ENCODE measurements around the gene PMVK.

The PMVK gene

DNA sequence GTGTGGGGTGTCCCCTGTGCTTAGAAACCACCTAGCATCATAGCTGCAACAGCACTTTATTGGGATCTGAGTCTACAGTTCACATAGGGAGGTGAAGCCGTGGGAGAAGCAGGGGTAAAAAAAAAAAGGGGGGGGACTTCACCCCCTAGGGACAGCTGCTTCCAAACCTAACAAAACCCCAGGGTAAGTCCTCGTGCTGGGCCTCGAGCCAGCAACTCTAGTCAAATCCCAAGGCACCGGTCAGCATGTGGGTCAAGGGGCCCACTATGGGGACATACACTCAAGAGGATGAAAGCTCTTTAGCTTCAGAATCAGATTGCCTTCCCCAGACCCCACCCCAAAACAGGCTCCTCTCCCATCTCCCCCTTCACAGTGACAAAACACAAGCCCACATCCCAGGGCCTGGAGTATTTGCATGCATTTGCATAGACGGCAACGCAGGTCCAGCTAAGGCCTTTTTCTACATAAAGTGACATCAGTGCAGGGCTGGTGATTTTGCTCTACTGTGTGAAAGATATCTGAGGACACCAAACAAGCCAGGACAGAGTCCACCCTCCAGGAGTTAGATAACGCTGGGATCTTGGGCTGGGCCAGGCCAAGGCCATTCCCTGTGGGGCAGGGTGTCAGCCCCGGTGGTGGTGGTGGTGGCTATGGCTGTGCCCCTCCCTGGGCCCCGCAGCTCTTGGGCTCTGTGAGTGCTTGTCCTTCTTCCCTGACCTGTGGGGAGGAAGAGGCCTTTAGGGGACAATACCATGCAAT is 8.1 kb upstream of the PMVK start:
- peak; percentile 38 for DNase-seq (ENCODE audit: low read depth)
- no peaks in the 10 kb centered on the region for H3K9me3 ChIP-seq (ENCODE audit: control insufficient read depth, low read length)
- no peaks in the 10 kb centered on the region for H3K27me3 ChIP-seq (replicated peaks; ENCODE audit: control insufficient read depth, insufficient read depth, low read length)
- H3K4me1 ChIP-seq (ENCODE audit: control insufficient read depth, insufficient read depth, low read length), result peaks cover 57% of the 10 kb centered on the region
- no peak overlapping the region for H3K4me3 ChIP-seq (ENCODE audit: low read length)
- H3K36me3 ChIP-seq (ENCODE audit: control insufficient read depth, insufficient read depth, low read length, severe bottlenecking), result peaks cover 6% of the 10 kb centered on the region
- H3K9ac ChIP-seq (ENCODE audit: low read length), result peak overlapping the region; percentile 61

DNA sequence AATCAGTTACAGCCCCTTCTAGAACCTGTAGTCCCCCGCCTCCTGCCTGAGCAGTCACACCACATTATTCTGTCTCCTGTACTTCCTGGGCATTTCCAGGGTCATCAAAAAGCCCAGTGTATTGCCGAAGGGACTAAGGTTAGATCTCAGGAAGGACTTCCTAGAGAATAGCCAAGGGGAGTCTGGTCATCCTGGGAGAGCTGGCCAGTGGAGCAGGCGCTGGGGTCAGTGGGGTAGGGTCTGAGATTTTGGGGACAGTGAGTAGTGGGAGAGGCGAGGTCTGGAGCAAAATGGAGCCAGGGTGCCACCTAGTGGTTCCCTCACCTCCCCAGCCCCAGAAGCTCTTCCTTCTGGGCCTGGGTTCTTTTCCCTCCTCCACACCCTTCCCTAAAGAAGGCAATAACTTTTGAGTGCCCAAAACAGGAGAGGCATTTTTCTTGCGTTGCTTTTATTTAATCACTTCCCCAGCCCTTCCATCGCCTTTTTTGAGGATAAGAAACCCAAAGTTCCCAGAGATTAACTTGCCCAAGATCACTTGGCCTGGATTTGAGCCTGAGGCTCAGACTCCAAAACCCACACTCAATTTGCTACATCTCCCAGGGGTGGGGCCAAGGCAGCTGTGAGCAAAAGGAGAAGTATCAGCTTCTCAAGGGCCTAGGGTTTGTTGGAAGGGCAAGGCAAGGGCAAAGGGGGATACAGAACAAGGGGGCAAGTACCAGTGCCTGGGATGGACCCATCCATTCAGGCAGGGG is 7.3 kb upstream of the PMVK start:
- Histone ChIP-seq H3K36me3 (ENCODE audit: control insufficient read depth, insufficient read depth, low read length, severe bottlenecking) (peaks cover 6% of the 10 kb centered on the region), H3K4me1 (ENCODE audit: control insufficient read depth, insufficient read depth, low read length) (peaks cover 58% of the 10 kb centered on the region), H3K9ac (ENCODE audit: low read length) (peak overlapping the region; percentile 61), H3K27me3 (replicated peaks; ENCODE audit: control insufficient read depth, insufficient read depth, low read length) (no peaks in the 10 kb centered on the region), H3K9me3 (ENCODE audit: control insufficient read depth, low read length) (no peaks in the 10 kb centered on the region), H3K4me3 (ENCODE audit: low read length) (no peak overlapping the region)
- DNase-seq (ENCODE audit: low read depth), result peak; percentile 73

DNA sequence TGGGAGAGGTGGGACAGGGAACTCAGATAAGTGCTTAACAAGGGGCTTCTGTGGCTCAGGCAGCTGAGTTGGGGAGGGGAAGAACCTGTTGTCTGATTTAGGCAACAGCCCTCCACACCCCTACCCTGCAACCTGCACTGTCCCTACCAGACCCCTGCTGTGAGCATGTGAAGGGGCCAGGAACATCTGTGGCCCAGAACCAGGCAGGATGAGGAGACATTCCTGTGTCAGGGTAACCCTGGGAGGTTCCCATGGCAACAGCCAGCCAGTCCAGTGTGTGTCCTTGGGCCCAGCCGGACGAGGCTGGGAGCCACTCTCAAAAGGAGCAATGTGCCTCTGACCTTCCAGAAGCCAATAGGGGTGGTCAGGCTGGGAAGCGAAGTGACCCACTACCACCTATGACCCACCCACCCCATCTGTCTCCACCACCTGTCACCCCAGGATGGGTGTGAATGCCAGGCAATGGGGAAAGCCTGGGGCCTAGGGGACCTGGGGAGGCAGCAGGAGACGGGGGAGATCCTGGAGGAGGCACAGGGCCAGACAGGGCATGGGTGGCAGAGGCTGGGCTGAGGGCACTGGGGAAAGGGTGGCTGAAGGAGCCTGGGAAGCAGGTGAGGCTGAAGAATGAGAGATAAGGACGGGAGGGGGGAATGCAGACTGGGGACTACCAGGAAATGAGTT is 5.0 kb upstream of the PMVK start:
- Histone ChIP-seq H3K4me3 (ENCODE audit: low read length) (no peak overlapping the region), H3K4me1 (ENCODE audit: control insufficient read depth, insufficient read depth, low read length) (peaks cover 68% of the 10 kb centered on the region), H3K27me3 (replicated peaks; ENCODE audit: control insufficient read depth, insufficient read depth, low read length) (no peaks in the 10 kb centered on the region), H3K9ac (ENCODE audit: low read length) (peak overlapping the region; percentile 53), H3K36me3 (ENCODE audit: control insufficient read depth, insufficient read depth, low read length, severe bottlenecking) (no peaks in the 10 kb centered on the region), H3K9me3 (ENCODE audit: control insufficient read depth, low read length) (no peaks in the 10 kb centered on the region)
- no peak for DNase-seq (ENCODE audit: low read depth)

DNA sequence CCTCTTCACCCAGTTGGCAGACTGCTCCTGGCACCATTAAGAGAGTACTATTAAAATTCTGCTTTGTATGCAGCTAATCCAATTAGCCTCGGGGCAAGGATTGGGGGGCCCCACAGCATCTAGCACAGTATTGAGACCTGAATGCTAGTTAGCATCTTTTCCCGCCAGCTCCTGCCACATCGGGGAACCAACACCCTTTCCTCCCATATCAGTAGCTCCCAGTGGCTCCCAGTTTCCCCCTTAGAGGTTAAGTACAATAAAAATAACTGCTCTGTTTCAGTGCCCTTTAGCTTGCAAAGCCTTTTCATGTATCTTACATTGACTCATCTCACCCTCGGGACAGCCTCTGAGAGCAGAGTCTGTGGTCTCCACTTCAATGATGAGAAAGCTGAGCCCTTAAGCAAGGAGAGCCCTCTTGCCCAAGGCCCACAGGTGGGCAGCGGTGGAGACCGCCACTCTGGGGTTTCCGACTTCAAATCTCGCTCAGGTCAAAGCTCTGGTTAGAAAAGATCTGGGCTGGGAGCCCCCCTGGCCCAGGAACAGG is 4.2 kb upstream of the PMVK start:
- H3K4me1 ChIP-seq (ENCODE audit: control insufficient read depth, insufficient read depth, low read length), result peaks cover 71% of the 10 kb centered on the region
- no peaks in the 10 kb centered on the region for H3K36me3 ChIP-seq (ENCODE audit: control insufficient read depth, insufficient read depth, low read length, severe bottlenecking)
- no peaks in the 10 kb centered on the region for H3K9me3 ChIP-seq (ENCODE audit: control insufficient read depth, low read length)
- no peaks in the 10 kb centered on the region for H3K27me3 ChIP-seq (replicated peaks; ENCODE audit: control insufficient read depth, insufficient read depth, low read length)
- DNase-seq (ENCODE audit: low read depth), result no peak
- H3K9ac ChIP-seq (ENCODE audit: low read length), result peak overlapping the region; percentile 53
- peak overlapping the region; percentile 41 for H3K4me3 ChIP-seq (ENCODE audit: low read length)

DNA sequence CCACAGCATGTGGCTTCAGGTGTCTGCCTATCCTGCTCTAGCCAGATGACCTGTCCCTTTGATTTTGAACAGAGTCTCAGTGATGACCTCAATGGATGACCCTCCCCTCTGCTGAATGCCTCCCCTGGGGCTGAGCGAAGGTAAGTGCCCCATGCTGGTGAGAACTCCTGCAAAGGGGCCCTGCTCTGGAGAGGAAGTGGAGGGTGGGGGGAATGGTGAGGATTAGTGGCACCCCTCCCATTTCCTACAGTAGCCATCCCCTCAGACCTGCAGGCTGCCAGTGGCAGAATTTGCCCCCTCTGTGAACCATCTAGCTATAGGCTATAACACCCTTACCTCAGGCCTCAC is 3.7 kb upstream of the PMVK start:
- no peaks in the 10 kb centered on the region for H3K27me3 ChIP-seq (replicated peaks; ENCODE audit: control insufficient read depth, insufficient read depth, low read length)
- H3K4me3 ChIP-seq (ENCODE audit: low read length), result peak overlapping the region; percentile 41
- no peaks in the 10 kb centered on the region for H3K36me3 ChIP-seq (ENCODE audit: control insufficient read depth, insufficient read depth, low read length, severe bottlenecking)
- DNase-seq (ENCODE audit: low read depth), result no peak
- H3K9me3 ChIP-seq (ENCODE audit: control insufficient read depth, low read length), result no peaks in the 10 kb centered on the region
- peak overlapping the region; percentile 53 for H3K9ac ChIP-seq (ENCODE audit: low read length)
- H3K4me1 ChIP-seq (ENCODE audit: control insufficient read depth, insufficient read depth, low read length), result peaks cover 72% of the 10 kb centered on the region

DNA sequence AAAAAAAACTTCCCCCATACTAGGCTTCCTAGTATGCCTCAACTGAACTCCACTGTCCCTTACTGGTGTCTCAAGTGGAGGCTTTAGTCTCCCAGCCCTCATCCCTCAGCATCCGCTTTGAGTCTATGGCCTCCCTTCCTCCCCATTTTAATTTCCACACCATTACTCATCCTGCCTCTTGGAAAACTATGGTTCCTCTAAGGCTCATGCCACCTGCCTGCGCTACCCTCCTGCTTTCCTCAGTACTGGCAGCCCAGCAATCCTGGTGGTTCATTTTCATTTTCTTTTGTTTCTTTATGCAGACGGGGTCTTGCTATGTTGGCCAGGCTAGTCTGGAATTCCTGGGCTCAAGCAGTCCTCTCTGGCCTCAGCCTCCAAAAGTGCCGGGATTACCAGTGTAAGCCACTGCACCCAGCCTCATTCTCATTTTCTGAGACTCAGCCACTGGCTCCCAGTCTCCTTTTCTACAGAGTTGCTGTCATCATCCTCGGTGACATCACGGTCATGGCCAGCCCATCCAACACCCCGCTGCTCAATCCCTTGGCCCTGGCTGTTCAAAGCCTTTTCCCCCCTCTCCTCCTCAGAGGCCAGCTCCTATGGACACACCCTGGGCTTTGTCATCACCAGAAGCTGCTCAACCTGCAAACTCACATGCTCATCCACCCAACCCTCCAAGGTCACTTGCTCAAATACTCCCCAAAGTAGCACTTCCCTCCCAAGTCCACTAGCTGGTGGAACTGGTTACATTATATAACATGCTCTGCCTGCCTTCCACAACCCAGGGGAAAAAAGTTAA is 2.3 kb upstream of the PMVK start:
- Histone ChIP-seq H3K4me1 (ENCODE audit: control insufficient read depth, insufficient read depth, low read length) (peaks cover 58% of the 10 kb centered on the region), H3K36me3 (ENCODE audit: control insufficient read depth, insufficient read depth, low read length, severe bottlenecking) (no peaks in the 10 kb centered on the region), H3K9ac (ENCODE audit: low read length) (no peak overlapping the region), H3K4me3 (ENCODE audit: low read length) (no peak overlapping the region), H3K9me3 (ENCODE audit: control insufficient read depth, low read length) (no peaks in the 10 kb centered on the region), H3K27me3 (replicated peaks; ENCODE audit: control insufficient read depth, insufficient read depth, low read length) (no peaks in the 10 kb centered on the region)
- no peak for DNase-seq (ENCODE audit: low read depth)

DNA sequence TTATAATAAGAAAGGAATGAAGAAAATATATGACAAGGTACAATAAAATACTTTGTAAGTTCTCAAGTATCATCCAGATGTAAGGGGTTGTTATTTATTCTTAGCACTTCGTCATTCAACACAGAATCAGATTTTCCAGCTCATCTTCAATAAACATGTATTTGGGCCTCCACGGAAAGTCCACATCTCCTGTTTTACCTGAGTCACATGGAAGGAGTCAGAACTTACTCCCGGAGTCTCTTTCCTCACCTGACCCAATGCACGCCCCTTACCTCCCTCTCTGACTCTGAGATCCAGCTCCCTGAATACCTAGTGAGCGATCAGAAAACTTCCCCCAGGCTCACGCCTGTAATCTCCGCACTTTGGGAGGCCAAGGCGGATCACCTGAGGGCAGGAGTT is 1.5 kb upstream of the PMVK start:
- peak overlapping the region; percentile 94 for H3K9ac ChIP-seq (ENCODE audit: low read length)
- no peaks in the 10 kb centered on the region for H3K27me3 ChIP-seq (replicated peaks; ENCODE audit: control insufficient read depth, insufficient read depth, low read length)
- DNase-seq (ENCODE audit: low read depth), result no peak
- H3K4me3 ChIP-seq (ENCODE audit: low read length), result peak overlapping the region; percentile 94
- no peaks in the 10 kb centered on the region for H3K9me3 ChIP-seq (ENCODE audit: control insufficient read depth, low read length)
- no peaks in the 10 kb centered on the region for H3K36me3 ChIP-seq (ENCODE audit: control insufficient read depth, insufficient read depth, low read length, severe bottlenecking)
- peaks cover 52% of the 10 kb centered on the region for H3K4me1 ChIP-seq (ENCODE audit: control insufficient read depth, insufficient read depth, low read length)

DNA sequence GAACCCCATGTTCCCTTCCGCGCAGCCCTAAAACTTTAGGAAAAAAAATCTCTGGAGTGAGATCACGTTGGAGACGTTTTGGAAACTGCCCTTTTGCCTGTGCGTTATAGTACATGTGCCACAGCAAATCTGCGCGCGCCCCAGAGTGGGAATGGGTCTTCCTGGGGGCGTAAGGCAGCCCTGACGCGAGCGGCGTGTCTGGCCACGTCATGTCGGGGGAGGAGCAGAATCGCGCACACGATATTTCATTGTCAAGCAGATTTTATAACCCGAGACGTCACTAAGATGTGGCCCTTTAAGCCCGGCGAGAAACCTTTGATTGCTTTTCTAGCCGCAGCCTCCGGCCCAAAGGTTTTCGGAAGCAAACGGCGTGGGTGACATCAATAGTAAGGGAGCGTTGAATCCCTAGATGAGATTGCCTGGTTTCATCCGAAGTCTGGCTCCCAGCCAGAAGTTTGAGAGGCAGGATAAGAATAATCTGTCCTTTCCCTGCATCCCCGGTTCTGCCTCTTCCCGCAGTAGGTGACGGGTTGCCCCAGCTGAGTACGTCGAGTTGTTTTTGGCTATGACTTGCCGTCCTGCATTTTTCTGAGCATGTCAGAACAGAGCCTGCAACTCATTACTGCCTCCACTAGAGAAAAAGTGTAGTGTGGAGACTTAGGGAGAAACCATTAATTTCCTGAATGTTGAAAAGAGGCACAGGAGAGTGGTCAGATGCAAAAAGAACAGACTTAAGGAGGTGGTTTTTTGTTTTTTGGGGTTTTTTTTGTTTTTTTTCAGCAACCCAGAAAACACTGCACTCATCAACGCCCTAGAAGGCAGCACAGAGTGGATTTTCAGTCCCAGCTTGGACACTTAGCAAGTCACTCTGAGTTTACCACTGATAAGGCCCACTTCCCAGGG is 817 bp upstream of the PMVK start:
- Histone ChIP-seq H3K27me3 (replicated peaks; ENCODE audit: control insufficient read depth, insufficient read depth, low read length) (no peaks in the 10 kb centered on the region), H3K4me1 (ENCODE audit: control insufficient read depth, insufficient read depth, low read length) (peaks cover 46% of the 10 kb centered on the region), H3K9ac (ENCODE audit: low read length) (peak overlapping the region; percentile 94), H3K4me3 (ENCODE audit: low read length) (peak overlapping the region; percentile 94), H3K9me3 (ENCODE audit: control insufficient read depth, low read length) (no peaks in the 10 kb centered on the region), H3K36me3 (ENCODE audit: control insufficient read depth, insufficient read depth, low read length, severe bottlenecking) (no peaks in the 10 kb centered on the region)
- DNase-seq (ENCODE audit: low read depth), result peak; percentile 98

DNA sequence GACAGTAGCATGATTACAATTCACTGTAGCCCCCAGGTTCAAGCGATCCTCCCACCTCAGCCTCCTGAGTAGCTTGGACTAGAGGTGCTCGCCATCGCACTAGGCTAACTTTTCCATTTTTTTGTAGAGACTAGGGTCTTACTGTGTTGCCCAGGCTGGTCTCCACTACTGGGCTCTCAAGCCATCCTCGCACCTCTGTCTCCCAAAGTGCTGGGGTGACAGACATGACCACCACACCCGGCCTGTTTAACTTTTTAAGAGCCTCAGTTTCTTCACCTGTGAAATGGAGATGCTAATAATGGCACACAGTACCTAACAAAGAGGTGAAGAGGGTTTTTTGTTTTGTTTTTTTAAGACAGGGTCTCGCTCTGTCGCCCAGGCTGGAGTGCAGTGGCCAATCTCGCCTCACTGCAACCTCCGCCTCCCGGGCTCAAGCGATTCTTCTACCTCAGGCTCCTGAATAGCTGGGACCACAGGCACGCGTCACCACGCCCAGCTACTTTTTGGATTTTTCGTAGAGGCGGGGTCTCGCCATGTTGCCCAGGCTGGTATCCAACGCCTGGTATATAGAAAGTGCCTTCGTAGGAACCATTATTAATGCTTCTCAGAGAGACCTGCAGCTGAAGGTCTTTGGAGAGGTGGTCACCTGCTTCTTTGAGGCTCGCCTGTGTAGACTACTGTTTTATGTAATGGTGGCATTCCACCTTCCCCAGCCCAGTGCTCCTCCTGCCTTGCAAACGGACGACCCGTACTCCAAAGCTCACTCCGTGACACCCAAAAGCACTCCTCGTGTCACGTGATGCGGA is 567 bp downstream of the PMVK start:
- Histone ChIP-seq H3K9me3 (ENCODE audit: control insufficient read depth, low read length) (no peaks in the 10 kb centered on the region), H3K36me3 (ENCODE audit: control insufficient read depth, insufficient read depth, low read length, severe bottlenecking) (peaks cover 5% of the 10 kb centered on the region), H3K4me3 (ENCODE audit: low read length) (peak overlapping the region; percentile 94), H3K27me3 (replicated peaks; ENCODE audit: control insufficient read depth, insufficient read depth, low read length) (no peaks in the 10 kb centered on the region), H3K4me1 (ENCODE audit: control insufficient read depth, insufficient read depth, low read length) (peaks cover 32% of the 10 kb centered on the region), H3K9ac (ENCODE audit: low read length) (peak overlapping the region; percentile 94)
- no peak for DNase-seq (ENCODE audit: low read depth)

Measured in adipocyte (in vitro differentiated cells).